HEK293T (cell line): Measurements from ENCODE around the gene KRT75.

Experiments used
- BHLHE40 ChIP-seq: fragments of 450-650 bp; IDR thresholded peaks from 2 replicates; pipeline ENCODE4 v1.6.1; 2016; ENCODE audit warnings: mild to moderate bottlenecking, moderate library complexity, borderline replicate concordance
- ELF4 ChIP-seq: fragments of 450-650 bp; IDR thresholded peaks from 2 replicates; pipeline ENCODE4 v1.6.1; 2017; ENCODE audit warnings: antibody characterized with exemption
- FOXA1 ChIP-seq: fragments of 450-650 bp; IDR thresholded peaks from 2 replicates; pipeline ENCODE4 v1.6.1; 2016; ENCODE audit warnings: mild to moderate bottlenecking
- FOXK2 ChIP-seq: fragments of 450-650 bp; IDR thresholded peaks from 2 replicates; pipeline ENCODE4 v1.6.1; 2016; ENCODE audit warnings: mild to moderate bottlenecking
- FOXM1 ChIP-seq: fragments of 450-650 bp; IDR thresholded peaks from 2 replicates; pipeline ENCODE4 v1.6.1; 2017; ENCODE audit warnings: mild to moderate bottlenecking, borderline replicate concordance
- HDGF ChIP-seq: fragments of 450-650 bp; IDR thresholded peaks from 2 replicates; pipeline ENCODE4 v1.6.1; 2017; ENCODE audit warnings: antibody characterized with exemption, borderline replicate concordance
- L3MBTL2 ChIP-seq: fragments of 450-650 bp; conservative IDR thresholded peaks from 2 replicates; pipeline ENCODE4 v1.6.1; 2016; ENCODE audit warnings: mild to moderate bottlenecking
- LEF1 ChIP-seq: fragments of 450-650 bp; IDR thresholded peaks from 2 replicates; pipeline ENCODE4 v1.6.1; 2017; ENCODE audit warnings: mild to moderate bottlenecking, borderline replicate concordance
- SP1 ChIP-seq: fragments of 450-650 bp; IDR thresholded peaks from 2 replicates; pipeline ENCODE4 v1.6.1; 2017
- SUZ12 ChIP-seq: fragments of 450-650 bp; IDR thresholded peaks from 2 replicates; pipeline ENCODE4 v1.6.1; 2016; ENCODE audit warnings: mild to moderate bottlenecking
- TARDBP ChIP-seq: fragments of 450-650 bp; IDR thresholded peaks from 2 replicates; pipeline ENCODE4 v1.6.1; 2016

GRCh38 chr12:52379536-52379935, 54.6 kb downstream of the KRT75 start:
- TF ChIP-seq TARDBP (no peak), HDGF (no peak), BHLHE40 (no peak), FOXA1 (no peak), ELF4 (no peak), L3MBTL2 (no peak), SUZ12 (no peak), FOXK2 (no peak), LEF1 (no peak), FOXM1 (no peak), SP1 (no peak)
